WTC11 (cell line): ENCODE measurements around the gene ATG9B. TPM values are rescaled to one million over a fixed set of nuclear protein-coding genes. Genes with fewer than 3 reads are reported as not detected.
"Not testable (repeated sequence)": the region's sequence is repeated elsewhere in the genome, so short reads cannot be mapped to it uniquely, and the experiment has no call there.

Experiments used
- ATAC-seq: fragments of 200-7000 bp; cut with Tn5 transposase; 2 replicates; pipeline ENCODE4 v1.10.0; 2021; ENCODE audit warnings: mild to moderate bottlenecking, moderate library complexity
- CTCF ChIA-PET: fragments of 300-600 bp; sonication (Branson Sonifier 250); formaldehyde crosslinking; loops from one replicate; lab custom pipeline; 2021; ENCODE audit warnings: antibody characterized with exemption; lab: Charles Lee
- POLR2A ChIA-PET: fragments of 350-600 bp; sonication (Branson Sonifier 250); formaldehyde crosslinking; loops from one replicate; lab custom pipeline; 2021; ENCODE audit warnings: antibody characterized with exemption; lab: Charles Lee
- DNase-seq: peaks from one replicate; pipeline ENCODE4 v3.0.0; 2021; ENCODE audit warnings: low spot score
- H3K27ac Mint-ChIP-seq: 2 replicates; pipeline ENCODE4 v1.8.0; 2021; ENCODE audit warnings: mixed read lengths
- H3K27me3 Mint-ChIP-seq: 2 replicates; pipeline ENCODE4 v1.8.0; 2021; ENCODE audit warnings: low read depth, mild to moderate bottlenecking, moderate library complexity, mixed read lengths
- H3K36me3 Mint-ChIP-seq: 2 replicates; pipeline ENCODE4 v1.8.0; 2021; ENCODE audit warnings: mixed read lengths
- H3K4me1 Mint-ChIP-seq: 2 replicates; pipeline ENCODE4 v1.8.0; 2022; ENCODE audit warnings: mixed read lengths
- H3K4me3 Mint-ChIP-seq: 2 replicates; pipeline ENCODE4 v1.8.0; 2021; ENCODE audit warnings: mild to moderate bottlenecking, moderate library complexity, mixed read lengths
- H3K9me3 Mint-ChIP-seq: 2 replicates; pipeline ENCODE4 v1.8.0; 2021; ENCODE audit warnings: mixed read lengths
- ATF1 ChIP-seq: sonication (generic); formaldehyde crosslinking; IDR thresholded peaks from 2 replicates; pipeline ENCODE4 v1.8.1; 2023; ENCODE audit warnings: mild to moderate bottlenecking, moderate library complexity, missing genetic modification reagents
- CREM ChIP-seq: sonication (generic); formaldehyde crosslinking; IDR thresholded peaks from 2 replicates; pipeline ENCODE4 v1.8.1; 2022; ENCODE audit warnings: mild to moderate bottlenecking, missing genetic modification reagents, moderate library complexity
- FOXP1 ChIP-seq: sonication (generic); formaldehyde crosslinking; IDR thresholded peaks from 2 replicates; pipeline ENCODE4 v1.8.0; 2022; ENCODE audit warnings: missing genetic modification reagents, mild to moderate bottlenecking, moderate library complexity, borderline replicate concordance
- GABPB1 ChIP-seq: sonication (generic); formaldehyde crosslinking; IDR thresholded peaks from 2 replicates; pipeline ENCODE4 v1.8.1; 2023; ENCODE audit warnings: mild to moderate bottlenecking, missing genetic modification reagents
- HMGXB4 ChIP-seq: sonication (generic); formaldehyde crosslinking; IDR thresholded peaks from 2 replicates; pipeline ENCODE4 v1.8.1; 2023; ENCODE audit warnings: mild to moderate bottlenecking, moderate library complexity, missing genetic modification reagents
- IRF1 ChIP-seq: sonication (generic); formaldehyde crosslinking; IDR thresholded peaks from 2 replicates; pipeline ENCODE4 v1.8.0; 2023; ENCODE audit warnings: missing genetic modification reagents
- KAT7 ChIP-seq: sonication (generic); formaldehyde crosslinking; IDR thresholded peaks from 2 replicates; pipeline ENCODE4 v1.8.1; 2023; ENCODE audit warnings: missing genetic modification reagents, mild to moderate bottlenecking, borderline replicate concordance
- NFATC4 ChIP-seq: fragments of 250-450 bp; sonication (Bioruptor Pico); IDR thresholded peaks from 2 replicates; pipeline ENCODE4 v1.9.0; 2021; ENCODE audit warnings: mild to moderate bottlenecking
- PRDM15 ChIP-seq: sonication (generic); formaldehyde crosslinking; IDR thresholded peaks from 2 replicates; pipeline ENCODE4 v1.8.0; 2022; ENCODE audit warnings: missing genetic modification reagents
- RORB ChIP-seq: fragments of 250-450 bp; sonication (Bioruptor Pico); IDR thresholded peaks from 2 replicates; pipeline ENCODE4 v1.9.0; 2021; ENCODE audit warnings: mild to moderate bottlenecking
- SMAD3 ChIP-seq: sonication (generic); formaldehyde crosslinking; IDR thresholded peaks from 2 replicates; pipeline ENCODE4 v1.8.0; 2022; ENCODE audit warnings: missing genetic modification reagents, mild to moderate bottlenecking, borderline replicate concordance
- TEAD1 ChIP-seq: sonication (generic); formaldehyde crosslinking; IDR thresholded peaks from 2 replicates; pipeline ENCODE4 v1.8.0; 2022; ENCODE audit warnings: mild to moderate bottlenecking, missing genetic modification reagents
- ZBTB21 ChIP-seq: sonication (generic); formaldehyde crosslinking; IDR thresholded peaks from 2 replicates; pipeline ENCODE4 v1.8.1; 2023; ENCODE audit warnings: mild to moderate bottlenecking, missing genetic modification reagents, borderline replicate concordance
- ZNF317 ChIP-seq: sonication (generic); formaldehyde crosslinking; IDR thresholded peaks from 2 replicates; pipeline ENCODE4 v1.8.1; 2023; ENCODE audit warnings: low read depth, mild to moderate bottlenecking, moderate library complexity, missing genetic modification reagents, borderline replicate concordance
- ZNF671 ChIP-seq: fragments of 250-450 bp; sonication (Bioruptor Pico); IDR thresholded peaks from 2 replicates; pipeline ENCODE4 v1.8.0; 2021; ENCODE audit warnings: mild to moderate bottlenecking
- total RNA-seq: library from RNA; stranded (reverse); gene quantifications from 3 replicates; pipeline ENCODE4 v1.2.3, GENCODE V29; 2021
- TF ChIP-seq, protein P1 (sequence below): fragments of 250-450 bp; sonication (Bioruptor Pico); conservative IDR thresholded peaks from 2 replicates; pipeline ENCODE4 v1.9.0; 2021; ENCODE audit warnings: mild to moderate bottlenecking
- TF ChIP-seq, protein P2 (sequence below): sonication (generic); formaldehyde crosslinking; IDR thresholded peaks from 2 replicates; pipeline ENCODE4 v1.8.0; 2022; ENCODE audit warnings: mild to moderate bottlenecking, missing genetic modification reagents

ATG9B gene
- total RNA-seq, 1 experiment from 2014 or later = 2.4 TPM

DNA sequence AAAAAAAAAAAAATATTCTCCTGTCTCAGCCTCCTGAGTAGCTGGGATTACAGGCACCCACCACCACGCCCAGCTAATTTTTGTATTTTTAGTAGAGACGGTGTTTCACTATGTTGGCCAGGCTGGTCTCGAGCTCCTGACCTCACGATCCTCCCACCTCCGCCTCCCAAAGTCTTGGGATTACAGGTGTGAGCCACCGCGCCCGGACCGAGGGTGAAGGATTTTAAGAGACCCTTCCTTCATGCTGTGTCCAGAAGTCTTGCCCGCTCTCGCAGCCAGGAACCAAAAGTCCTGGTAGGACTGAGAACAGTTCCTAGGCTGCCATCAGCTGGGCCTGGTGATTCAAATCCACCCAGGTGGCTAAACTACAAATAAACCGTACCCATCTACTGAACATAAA is 12.7 kb downstream of the ATG9B start:
- Mint-ChIP-seq H3K4me1 (peaks cover 40% of the 10 kb centered on the region), H3K27me3 (peaks cover 38% of the 10 kb centered on the region)
- H3K9me3 Mint-ChIP-seq, H3K36me3 Mint-ChIP-seq, POLR2A ChIA-PET, H3K4me3 Mint-ChIP-seq, DNase-seq, ATAC-seq, H3K27ac Mint-ChIP-seq: not testable (repeated sequence)
- CTCF ChIA-PET = interaction anchor here (1.2 to 6.6 kb wide), 13 partner anchors 8 to 114 kb away, joined by 3 to 112 read pairs (median 33); partner anchors contain the start of genes ABCB8, NOS3 and TMUB1

- ChIA-PET POLR2A (no interaction called here), CTCF (interaction anchor here (0.8 to 6.6 kb wide), 16 partner anchors 9 to 113 kb away, joined by 3 to 112 read pairs (median 22); partner anchors contain the start of genes ABCB8, CDK5, NOS3 and TMUB1)
- H3K9me3 Mint-ChIP-seq = no peaks in the 10 kb centered on the region
- ATAC-seq = no peak
- H3K4me3 Mint-ChIP-seq = no peak overlapping the region
- TF ChIP-seq, protein P1, sequence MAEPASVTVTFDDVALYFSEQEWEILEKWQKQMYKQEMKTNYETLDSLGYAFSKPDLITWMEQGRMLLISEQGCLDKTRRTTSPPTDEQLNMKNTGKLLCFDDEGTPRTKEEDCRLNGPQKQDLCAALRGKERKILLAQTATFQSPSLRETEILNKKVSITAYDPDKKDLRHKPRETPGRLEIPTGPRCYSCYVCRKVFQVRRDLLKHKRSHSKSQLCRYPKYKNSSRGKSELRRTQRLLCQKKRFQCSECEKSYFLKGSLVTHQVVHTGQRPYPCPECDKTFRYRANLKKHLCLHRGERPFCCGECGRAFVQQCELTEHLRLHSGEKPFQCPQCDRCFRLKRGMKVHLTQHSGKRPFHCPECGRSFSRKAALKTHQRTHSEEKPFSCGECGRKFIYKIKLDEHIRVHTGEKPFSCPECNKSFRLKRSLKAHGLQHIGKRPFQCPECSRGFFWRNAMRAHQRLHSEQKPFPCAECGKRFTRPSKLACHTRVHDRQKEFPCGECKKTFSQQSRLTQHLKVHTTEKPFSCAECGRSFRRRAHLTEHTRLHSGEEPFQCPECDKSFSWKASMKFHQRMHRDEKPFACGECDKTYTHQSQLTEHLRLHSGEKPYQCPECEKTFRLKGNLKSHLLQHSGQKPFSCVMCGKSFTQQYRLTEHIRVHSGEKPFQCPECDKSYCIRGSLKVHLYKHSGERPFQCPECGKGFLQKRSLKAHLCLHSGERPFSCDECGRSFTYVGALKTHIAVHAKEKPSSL (CRISPR knock-in tag) = no peak
- peak overlapping the region; percentile 33; the same call in 1 of the 2 replicates for H3K27ac Mint-ChIP-seq
- DNase-seq = no peak
- H3K36me3 Mint-ChIP-seq = no peaks in the 10 kb centered on the region
- H3K27me3 Mint-ChIP-seq = peaks cover 32% of the 10 kb centered on the region
- peaks cover 40% of the 10 kb centered on the region for H3K4me1 Mint-ChIP-seq
These were observed 13.2 kb downstream of the ATG9B start for GRCh38 chr7:151011097-151011409.

DNA sequence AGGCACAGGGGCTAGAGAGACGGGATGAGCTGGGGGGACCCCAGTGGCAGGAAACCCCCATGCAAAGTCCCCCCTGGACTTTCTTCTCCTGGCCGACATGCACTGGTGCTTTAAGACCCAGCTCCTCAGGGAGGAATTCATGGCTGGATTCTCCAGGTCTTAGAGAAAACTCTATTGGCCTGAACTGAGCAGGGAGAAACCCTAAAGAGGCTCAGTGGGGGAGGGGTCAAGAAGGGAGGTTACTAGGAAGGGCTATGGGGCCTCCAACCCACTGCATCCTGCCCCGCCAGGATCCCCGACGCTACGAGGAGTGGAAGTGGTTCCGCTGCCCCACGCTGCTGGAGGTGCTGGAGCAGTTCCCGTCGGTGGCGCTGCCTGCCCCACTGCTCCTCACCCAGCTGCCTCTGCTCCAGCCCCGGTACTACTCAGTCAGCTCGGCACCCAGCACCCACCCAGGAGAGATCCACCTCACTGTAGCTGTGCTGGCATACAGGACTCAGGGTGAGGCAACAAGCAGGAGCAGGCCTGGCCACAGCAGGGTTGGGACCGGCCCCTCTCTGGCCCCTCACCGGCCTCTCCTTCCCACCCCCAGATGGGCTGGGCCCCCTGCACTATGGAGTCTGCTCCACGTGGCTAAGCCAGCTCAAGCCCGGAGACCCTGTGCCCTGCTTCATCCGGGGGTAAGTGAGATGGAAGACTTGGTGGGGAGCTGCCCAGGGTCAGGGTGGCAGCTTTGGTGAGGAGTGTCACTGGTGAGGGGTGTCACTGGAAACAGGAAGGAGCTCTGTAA is 13.8 kb downstream of the ATG9B start:
- ATAC-seq (peak; percentile 1; the same call in 1 of the 2 replicates), DNase-seq (no peak)
- no peaks in the 10 kb centered on the region for H3K36me3 Mint-ChIP-seq
- ChIA-PET POLR2A (no interaction called here), CTCF (interaction anchor here (0.8 to 6.6 kb wide), 31 partner anchors 9 to 234 kb away, joined by 3 to 112 read pairs (median 9); partner anchors contain the start of genes ABCB8, AGAP3, ATG9B and CDK5)
- peak overlapping the region; percentile 4; the same call in 1 of the 2 replicates for H3K4me3 Mint-ChIP-seq
- TF ChIP-seq FOXP1 (0 out of 2 replicates have a peak, but pooled peaks have one; percentile 27), ZNF671 (CRISPR knock-in tag) (no peak), PRDM15 (CRISPR knock-in tag) (peak; percentile 94), HMGXB4 (CRISPR knock-in tag) (0 out of 2 replicates have a peak, but pooled peaks have one; percentile 31), NFATC4 (CRISPR knock-in tag) (no peak), GABPB1 (CRISPR knock-in tag) (0 out of 2 replicates have a peak, but pooled peaks have one; percentile 37), SMAD3 (CRISPR knock-in tag) (0 out of 2 replicates have a peak, but pooled peaks have one; percentile 19), RORB (CRISPR knock-in tag) (no peak)
- peaks cover 40% of the 10 kb centered on the region for H3K4me1 Mint-ChIP-seq
- no peaks in the 10 kb centered on the region for H3K9me3 Mint-ChIP-seq
- H3K27ac Mint-ChIP-seq = peak overlapping the region; percentile 33; the same call in 1 of the 2 replicates
- H3K27me3 Mint-ChIP-seq = peaks cover 29% of the 10 kb centered on the region

- Mint-ChIP-seq H3K4me3 (no peak overlapping the region), H3K9me3 (no peaks in the 10 kb centered on the region), H3K4me1 (peaks cover 36% of the 10 kb centered on the region), H3K36me3 (no peaks in the 10 kb centered on the region), H3K27ac (no peak overlapping the region), H3K27me3 (peaks cover 23% of the 10 kb centered on the region)
- ATAC-seq (no peak), DNase-seq (no peak)
- ChIA-PET CTCF (interaction anchor here (0.6 to 6.6 kb wide), 39 partner anchors 10 to 1295 kb away, joined by 3 to 112 read pairs (median 8); partner anchors contain the start of genes ABCB8, AGAP3, ATG9B and CDK5), POLR2A (no interaction called here)
- TF ChIP-seq ATF1 (no peak), CREM (CRISPR knock-in tag) (no peak), ZNF317 (CRISPR knock-in tag) (no peak), IRF1 (CRISPR knock-in tag) (no peak), ZBTB21 (no peak), TEAD1 (no peak), SMAD3 (CRISPR knock-in tag) (no peak), KAT7 (CRISPR knock-in tag) (no peak), NFATC4 (CRISPR knock-in tag) (no peak)
- TF ChIP-seq, protein P2, sequence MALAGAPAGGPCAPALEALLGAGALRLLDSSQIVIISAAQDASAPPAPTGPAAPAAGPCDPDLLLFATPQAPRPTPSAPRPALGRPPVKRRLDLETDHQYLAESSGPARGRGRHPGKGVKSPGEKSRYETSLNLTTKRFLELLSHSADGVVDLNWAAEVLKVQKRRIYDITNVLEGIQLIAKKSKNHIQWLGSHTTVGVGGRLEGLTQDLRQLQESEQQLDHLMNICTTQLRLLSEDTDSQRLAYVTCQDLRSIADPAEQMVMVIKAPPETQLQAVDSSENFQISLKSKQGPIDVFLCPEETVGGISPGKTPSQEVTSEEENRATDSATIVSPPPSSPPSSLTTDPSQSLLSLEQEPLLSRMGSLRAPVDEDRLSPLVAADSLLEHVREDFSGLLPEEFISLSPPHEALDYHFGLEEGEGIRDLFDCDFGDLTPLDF (CRISPR knock-in tag) = no peak
These were observed 14.3 kb downstream of the ATG9B start for GRCh38 chr7:151010037-151010306.
